ENCODE measurements around the gene LRRC8D. TPM values are rescaled to one million over a fixed set of nuclear protein-coding genes. Genes with fewer than 3 reads are reported as not detected.
A peak's percentile ranks its signal among the peaks of the same experiment; 100 is the strongest.

The LRRC8D gene
- total and polyA plus RNA-seq, 2 of the 4 experiments (the other 2 are of a cell fraction): 34.1 to 35.3 TPM

GRCh38 chr1:89953929-89954328 is 133.1 kb downstream of the LRRC8D start:
- no peaks in the 10 kb centered on the region for H3K79me1 ChIP-seq (ENCODE audit: low read depth in 1 of 2, low read length in 2 of 2)
- BruUV-seq (replicated peaks): no TSS peak
- no peaks in the 10 kb centered on the region for H3K27me3 ChIP-seq (ENCODE audit: control insufficient read depth, insufficient read depth, low read length)
- no peaks in the 10 kb centered on the region for H3K9me3 ChIP-seq (ENCODE audit: control insufficient read depth, insufficient read depth, low read length)
- H3K4ac ChIP-seq (ENCODE audit: low read depth, low read length): peak overlapping the region; percentile 63; the same call in 1 of the 2 replicates
- no peak overlapping the region for H3K14ac ChIP-seq (replicated peaks; ENCODE audit: low read depth, low read length)
- no peak overlapping the region for H3K9ac ChIP-seq (ENCODE audit: low read depth, low read length)
- H4K91ac ChIP-seq (ENCODE audit: insufficient read depth, low read depth, low read length): peak overlapping the region; percentile 70; the same call in 1 of the 2 replicates
- peaks cover 14% of the 10 kb centered on the region for H3K4me1 ChIP-seq (ENCODE audit: control insufficient read depth, insufficient read depth, low read length)
- no peak overlapping the region for H2BK15ac ChIP-seq (ENCODE audit: low read depth, low read length)
- H2AFZ ChIP-seq (replicated peaks; ENCODE audit: low read length, poor library complexity): no peak overlapping the region
- CTCF ChIA-PET: interaction anchor here (0.5 kb wide), 1 partner anchor 969 kb away, joined by 4 read pairs; no protein-coding TSS in a partner anchor
- peak overlapping the region; percentile 61; the same call in 1 of the 2 replicates for H3K18ac ChIP-seq (ENCODE audit: low read depth, low read length)
- dilution Hi-C loops (cut with HindIII; ENCODE audit: low sequenced_read_pairs, unreplicated experiment): no loop called here
- H3K9me1 ChIP-seq (ENCODE audit: insufficient read depth, low read length): peaks cover 4% of the 10 kb centered on the region; the same call in 1 of the 2 replicates
- peak overlapping the region; percentile 13; the same call in 1 of the 2 replicates for H2BK20ac ChIP-seq (ENCODE audit: low read depth, low read length)
- intact Hi-C loops (cut with micrococcal nuclease): loop anchor here (5.0 kb wide), 1 partner anchor 47 kb away; no protein-coding TSS in a partner anchor
- no peak overlapping the region for H3K56ac ChIP-seq (ENCODE audit: extremely low read depth, insufficient read depth, low read length)
- H3K23ac ChIP-seq (ENCODE audit: low read depth, low read length): no peak overlapping the region
- no CpG with 5 or more reads among the region's 1 CpG for WGBS, 2 experiments (ENCODE audit: extremely low coverage in 2 of 2, insufficient read length in 1 of 2)
- peak overlapping the region; percentile 74; the same call in 1 of the 2 replicates for H2BK120ac ChIP-seq (ENCODE audit: low read depth, low read length)
- H3K4me2 ChIP-seq (ENCODE audit: low read depth, low read length): no peak overlapping the region
- TF ChIP-seq NFE2L2 (IDR thresholded peaks at IDR 0.05; ENCODE audit: low read depth, low read length) (no peak), FOS (IDR thresholded peaks at IDR 0.05; ENCODE audit: low read depth, low read length) (no peak), RAD21 (IDR thresholded peaks at IDR 0.05; ENCODE audit: low read length) (no peak), CHD1 (IDR thresholded peaks at IDR 0.05; ENCODE audit: low read depth, low read length) (no peak), SMC3 (IDR thresholded peaks at IDR 0.05; ENCODE audit: low read depth, low read length) (no peak), POLR2A (IDR thresholded peaks at IDR 0.05; ENCODE audit: low read depth, low read length) (no peak), BHLHE40 (IDR thresholded peaks at IDR 0.05; ENCODE audit: low read depth, low read length) (no peak)
- TF ChIP-seq, protein P1, sequence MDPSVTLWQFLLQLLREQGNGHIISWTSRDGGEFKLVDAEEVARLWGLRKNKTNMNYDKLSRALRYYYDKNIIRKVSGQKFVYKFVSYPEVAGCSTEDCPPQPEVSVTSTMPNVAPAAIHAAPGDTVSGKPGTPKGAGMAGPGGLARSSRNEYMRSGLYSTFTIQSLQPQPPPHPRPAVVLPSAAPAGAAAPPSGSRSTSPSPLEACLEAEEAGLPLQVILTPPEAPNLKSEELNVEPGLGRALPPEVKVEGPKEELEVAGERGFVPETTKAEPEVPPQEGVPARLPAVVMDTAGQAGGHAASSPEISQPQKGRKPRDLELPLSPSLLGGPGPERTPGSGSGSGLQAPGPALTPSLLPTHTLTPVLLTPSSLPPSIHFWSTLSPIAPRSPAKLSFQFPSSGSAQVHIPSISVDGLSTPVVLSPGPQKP (IDR thresholded peaks at IDR 0.05; ENCODE audit: borderline replicate concordance, low read depth, low read length): no peak
- TF ChIP-seq, protein P2, sequence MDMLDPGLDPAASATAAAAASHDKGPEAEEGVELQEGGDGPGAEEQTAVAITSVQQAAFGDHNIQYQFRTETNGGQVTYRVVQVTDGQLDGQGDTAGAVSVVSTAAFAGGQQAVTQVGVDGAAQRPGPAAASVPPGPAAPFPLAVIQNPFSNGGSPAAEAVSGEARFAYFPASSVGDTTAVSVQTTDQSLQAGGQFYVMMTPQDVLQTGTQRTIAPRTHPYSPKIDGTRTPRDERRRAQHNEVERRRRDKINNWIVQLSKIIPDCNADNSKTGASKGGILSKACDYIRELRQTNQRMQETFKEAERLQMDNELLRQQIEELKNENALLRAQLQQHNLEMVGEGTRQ (IDR thresholded peaks at IDR 0.05; ENCODE audit: low read depth, low read length): no peak
- H3K27ac ChIP-seq (ENCODE audit: insufficient read depth, low read length): no peak overlapping the region
- H4K8ac ChIP-seq (ENCODE audit: low read depth in 2 of 2, low read length in 2 of 2): peak overlapping the region; percentile 56 to 66; a peak in 2 of 4 replicates
- POLR2A ChIA-PET (ENCODE audit: unreplicated experiment): no interaction called here
- no peak overlapping the region for H4K5ac ChIP-seq (ENCODE audit: low read depth, low read length)
- peak overlapping the region; percentile 64; the same call in 1 of the 2 replicates for H2AK5ac ChIP-seq (ENCODE audit: low read depth, low read length)
- no peak overlapping the region for H3K4me3 ChIP-seq (ENCODE audit: insufficient read depth, low read depth, low read length)
- no peaks in the 10 kb centered on the region for H4K20me1 ChIP-seq (ENCODE audit: insufficient read depth, low read length)
- in situ Hi-C loops (cut with MboI; ENCODE audit: low sequenced_read_pairs): no loop called here
- peak overlapping the region; percentile 97 for H2BK5ac ChIP-seq (ENCODE audit: low read depth, low read length, poor library complexity, severe bottlenecking)
- DNase-seq (no peak), ATAC-seq (ENCODE audit: low read depth) (no peak)
- H2AK9ac ChIP-seq (replicated peaks; ENCODE audit: low read depth, low read length, poor library complexity): no peak overlapping the region
- no peaks in the 10 kb centered on the region for H3K36me3 ChIP-seq (ENCODE audit: control insufficient read depth, insufficient read depth, low read length)
